Measurements from ENCODE around the gene PTPRD. TPM values are rescaled to one million over a fixed set of nuclear protein-coding genes. Genes with fewer than 3 reads are reported as not detected.

Gene PTPRD
- polyA plus RNA-seq, 4 donors, result 2.1 to 5.6 (median 3.9) TPM

DNA sequence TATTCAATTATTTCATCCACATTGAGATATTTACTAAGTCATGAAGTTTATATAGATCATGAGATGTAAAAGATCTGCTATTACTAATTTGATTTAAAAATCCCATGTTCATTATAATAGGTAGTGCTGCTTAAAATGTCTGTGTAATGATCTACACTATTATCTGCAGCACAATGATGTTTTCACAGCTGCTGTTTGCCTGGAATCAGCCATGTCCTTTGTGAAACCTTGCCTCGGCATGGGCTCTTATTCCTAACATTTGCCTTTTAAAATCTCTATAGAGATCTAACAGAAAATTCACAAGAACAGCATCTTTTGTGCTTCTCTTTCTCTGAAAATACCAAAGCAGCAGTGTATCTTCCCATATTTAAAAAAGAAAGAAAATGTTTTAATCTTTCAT is 444.6 kb downstream of the PTPRD start:
- H3K27me3 ChIP-seq (ENCODE audit: control insufficient read depth in 3 of 3, insufficient read depth in 3 of 3, low read length in 3 of 3), result no peaks in the 10 kb centered on the region
- no peak for DNase-seq
- no peak overlapping the region for H3K4me3 ChIP-seq (ENCODE audit: low read depth in 1 of 3, low read length in 3 of 3)
- WGBS, 3 donors, result 26 to 41% (median 38%) methylated on average over 1 of the region's 1 CpG
- no peaks in the 10 kb centered on the region for H3K9me3 ChIP-seq (ENCODE audit: control insufficient read depth in 2 of 2, insufficient read depth in 1 of 2, low read depth in 1 of 2, low read length in 1 of 2)
- H3K27ac ChIP-seq (ENCODE audit: low read depth in 1 of 3, low read length in 2 of 3), result no peak overlapping the region
- no peaks in the 10 kb centered on the region for H3K4me1 ChIP-seq (ENCODE audit: control insufficient read depth in 3 of 3, insufficient read depth in 2 of 3, low read depth in 1 of 3, low read length in 2 of 3)
- no peaks in the 10 kb centered on the region for H3K36me3 ChIP-seq (ENCODE audit: control insufficient read depth in 3 of 3, insufficient read depth in 2 of 3, low read depth in 1 of 3, low read length in 3 of 3)
- no peak for FAIRE-seq

DNA sequence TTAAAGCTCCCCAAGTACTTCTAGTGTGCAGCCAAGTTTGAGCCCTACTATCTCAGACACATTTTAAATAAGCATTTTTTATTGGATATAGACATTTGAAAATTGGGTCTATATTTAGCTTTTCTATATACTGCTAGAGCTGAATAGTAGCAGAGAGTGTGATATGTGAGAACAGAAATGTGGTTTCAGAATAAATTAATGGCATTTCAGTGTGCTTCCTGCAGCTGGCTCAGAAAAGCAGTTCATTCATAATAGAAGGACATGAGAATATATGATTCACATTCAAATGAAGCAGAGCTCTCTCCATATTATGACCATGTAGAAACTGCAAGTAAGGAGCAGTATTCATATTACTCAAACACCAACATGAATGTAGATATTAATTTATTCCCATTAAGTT is 464.0 kb downstream of the PTPRD start:
- Histone ChIP-seq H3K36me3 (ENCODE audit: control insufficient read depth in 3 of 3, insufficient read depth in 2 of 3, low read depth in 1 of 3, low read length in 3 of 3) (no peaks in the 10 kb centered on the region), H3K27ac (ENCODE audit: low read depth in 1 of 3, low read length in 2 of 3) (no peak overlapping the region), H3K4me3 (ENCODE audit: low read depth in 1 of 3, low read length in 3 of 3) (no peak overlapping the region), H3K9me3 (ENCODE audit: control insufficient read depth in 2 of 2, insufficient read depth in 1 of 2, low read depth in 1 of 2, low read length in 1 of 2) (no peaks in the 10 kb centered on the region), H3K4me1 (ENCODE audit: control insufficient read depth in 3 of 3, insufficient read depth in 2 of 3, low read depth in 1 of 3, low read length in 2 of 3) (no peaks in the 10 kb centered on the region), H3K27me3 (ENCODE audit: control insufficient read depth in 3 of 3, insufficient read depth in 3 of 3, low read length in 3 of 3) (no peaks in the 10 kb centered on the region)
- DNase-seq, result no peak
- FAIRE-seq, result no peak

DNA sequence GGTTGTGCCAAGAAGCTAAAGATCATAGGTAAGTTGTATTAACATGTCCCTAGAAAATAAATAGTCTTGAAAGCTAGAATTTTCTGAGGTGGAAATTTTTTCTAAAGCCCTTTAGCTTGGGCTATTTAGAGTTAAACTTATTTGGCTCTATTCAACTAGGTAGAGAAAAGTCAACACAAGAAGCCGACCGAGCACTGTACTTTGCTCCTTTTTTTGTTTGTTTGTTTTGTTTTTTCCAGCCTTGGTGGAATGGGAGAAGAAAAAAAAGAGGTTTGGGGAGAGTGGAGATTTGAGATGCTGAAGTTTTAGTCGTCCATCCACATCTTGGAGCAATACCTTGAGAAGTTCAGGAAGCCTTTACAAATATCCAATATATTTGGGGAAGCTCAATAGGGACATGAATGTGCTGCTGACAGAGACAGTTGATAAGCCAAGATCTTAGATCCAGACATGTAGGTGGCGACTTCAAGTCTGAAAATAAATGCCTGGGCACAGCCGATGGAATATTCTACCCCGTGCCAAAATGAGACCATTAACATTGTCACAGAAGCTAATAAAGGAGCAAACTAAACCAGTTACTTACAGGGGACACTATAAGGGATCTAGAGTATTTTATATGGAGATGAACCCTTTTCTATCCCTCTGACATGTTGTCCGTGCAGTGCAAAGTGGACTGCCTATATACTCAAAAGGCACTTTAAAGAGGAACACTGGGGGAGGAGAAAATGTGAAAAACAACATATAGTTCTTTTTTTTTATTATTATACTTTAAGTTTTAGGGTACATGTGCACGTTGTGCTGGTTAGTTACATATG is 466.1 kb downstream of the PTPRD start:
- DNase-seq, result no peak

DNA sequence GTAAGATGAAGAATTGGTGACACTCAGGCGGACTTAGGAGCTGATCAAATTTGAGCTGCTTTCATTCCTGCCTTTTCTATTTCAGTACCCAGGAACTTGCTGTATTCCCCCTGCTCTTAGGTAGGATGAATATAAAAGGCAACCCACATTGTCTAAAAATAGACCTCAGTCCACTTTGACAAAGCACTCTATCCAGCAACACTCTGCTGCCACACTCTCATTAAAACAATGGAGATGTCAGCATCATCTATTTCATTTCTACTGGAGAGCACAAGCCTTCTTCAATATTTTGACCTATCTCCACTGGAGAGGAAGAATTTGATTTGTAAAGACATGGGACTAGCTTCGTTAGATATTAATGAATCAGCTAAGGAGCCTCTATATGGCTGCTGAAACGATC is 468.4 kb downstream of the PTPRD start:
- no peaks in the 10 kb centered on the region for H3K9me3 ChIP-seq (ENCODE audit: control insufficient read depth in 2 of 2, insufficient read depth in 1 of 2, low read depth in 1 of 2, low read length in 1 of 2)
- H3K27me3 ChIP-seq (ENCODE audit: control insufficient read depth in 3 of 3, insufficient read depth in 3 of 3, low read length in 3 of 3), result no peaks in the 10 kb centered on the region
- H3K27ac ChIP-seq (ENCODE audit: low read depth in 1 of 3, low read length in 2 of 3), result no peak overlapping the region
- no peaks in the 10 kb centered on the region for H3K4me1 ChIP-seq (ENCODE audit: control insufficient read depth in 3 of 3, insufficient read depth in 2 of 3, low read depth in 1 of 3, low read length in 2 of 3)
- 65 to 73% (median 68%) methylated on average over 3 of the region's 3 CpGs for WGBS, 3 donors
- no peaks in the 10 kb centered on the region for H3K36me3 ChIP-seq (ENCODE audit: control insufficient read depth in 3 of 3, insufficient read depth in 2 of 3, low read depth in 1 of 3, low read length in 3 of 3)
- H3K4me3 ChIP-seq (ENCODE audit: low read depth in 1 of 3, low read length in 3 of 3), result no peak overlapping the region
- FAIRE-seq (no peak), DNase-seq (no peak)

More for the DNA sequence above, 466.1 kb downstream of the PTPRD start:
- H3K4me1 ChIP-seq (ENCODE audit: control insufficient read depth in 3 of 3, insufficient read depth in 2 of 3, low read depth in 1 of 3, low read length in 2 of 3), result no peaks in the 10 kb centered on the region
- H3K9me3 ChIP-seq (ENCODE audit: control insufficient read depth in 2 of 2, insufficient read depth in 1 of 2, low read depth in 1 of 2, low read length in 1 of 2), result no peaks in the 10 kb centered on the region
- no peaks in the 10 kb centered on the region for H3K27me3 ChIP-seq (ENCODE audit: control insufficient read depth in 3 of 3, insufficient read depth in 3 of 3, low read length in 3 of 3)
- FAIRE-seq, result no peak
- no peak overlapping the region for H3K4me3 ChIP-seq (ENCODE audit: low read depth in 1 of 3, low read length in 3 of 3)
- no peak overlapping the region for H3K27ac ChIP-seq (ENCODE audit: low read depth in 1 of 3, low read length in 2 of 3)
- 51 to 68% (median 51%) methylated on average over 8 of the region's 8 CpGs for WGBS, 3 donors
- H3K36me3 ChIP-seq (ENCODE audit: control insufficient read depth in 3 of 3, insufficient read depth in 2 of 3, low read depth in 1 of 3, low read length in 3 of 3), result no peaks in the 10 kb centered on the region

DNA sequence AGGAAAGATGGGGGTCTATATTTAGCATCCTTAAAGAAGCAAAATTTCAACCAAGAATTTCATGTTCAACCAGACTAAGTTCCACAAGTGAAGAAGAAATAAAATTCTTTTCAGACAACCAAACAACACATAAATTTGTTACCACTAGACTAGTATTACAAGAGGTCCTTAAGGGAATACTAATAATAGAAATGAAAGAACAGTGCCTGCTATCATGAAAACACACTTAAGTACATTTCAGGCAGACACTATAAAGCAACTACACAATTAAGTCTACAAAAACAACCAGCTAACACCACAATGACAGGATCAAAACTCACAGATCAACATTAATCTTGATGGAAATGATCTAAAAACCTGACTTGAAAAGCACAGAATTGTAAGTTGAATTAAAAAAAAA is 477.2 kb downstream of the PTPRD start:
- Histone ChIP-seq H3K9me3 (ENCODE audit: control insufficient read depth in 2 of 2, insufficient read depth in 1 of 2, low read depth in 1 of 2, low read length in 1 of 2) (no peaks in the 10 kb centered on the region), H3K4me1 (ENCODE audit: control insufficient read depth in 3 of 3, insufficient read depth in 2 of 3, low read depth in 1 of 3, low read length in 2 of 3) (no peaks in the 10 kb centered on the region), H3K27me3 (ENCODE audit: control insufficient read depth in 3 of 3, insufficient read depth in 3 of 3, low read length in 3 of 3) (no peaks in the 10 kb centered on the region), H3K36me3 (ENCODE audit: control insufficient read depth in 3 of 3, insufficient read depth in 2 of 3, low read depth in 1 of 3, low read length in 3 of 3) (no peaks in the 10 kb centered on the region), H3K27ac (ENCODE audit: low read depth in 1 of 3, low read length in 2 of 3) (no peak overlapping the region), H3K4me3 (ENCODE audit: low read depth in 1 of 3, low read length in 3 of 3) (no peak overlapping the region)
- no peak for FAIRE-seq
- no peak for DNase-seq

DNA sequence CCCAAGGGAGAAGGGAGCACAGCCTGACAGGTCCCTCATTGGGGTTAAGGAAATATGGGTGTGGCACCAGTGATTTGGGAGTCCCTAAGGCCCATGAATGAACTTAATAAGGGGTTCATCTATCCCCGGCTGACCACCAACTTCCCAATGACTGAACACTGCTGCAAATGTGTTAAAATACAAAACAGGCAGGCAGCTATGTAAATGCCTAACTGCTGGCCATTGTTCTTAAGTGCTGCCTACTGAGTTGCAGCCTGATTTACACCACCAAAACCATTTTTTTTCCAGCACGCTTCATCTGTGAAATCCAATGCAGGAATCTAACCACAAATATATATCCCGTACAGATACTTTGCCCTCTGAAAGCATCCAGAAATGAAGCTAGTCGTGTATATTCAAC is 478.5 kb downstream of the PTPRD start:
- FAIRE-seq (no peak), DNase-seq (no peak)
- Histone ChIP-seq H3K4me3 (ENCODE audit: low read depth in 1 of 3, low read length in 3 of 3) (no peak overlapping the region), H3K36me3 (ENCODE audit: control insufficient read depth in 3 of 3, insufficient read depth in 2 of 3, low read depth in 1 of 3, low read length in 3 of 3) (no peaks in the 10 kb centered on the region), H3K9me3 (ENCODE audit: control insufficient read depth in 2 of 2, insufficient read depth in 1 of 2, low read depth in 1 of 2, low read length in 1 of 2) (no peaks in the 10 kb centered on the region), H3K27ac (ENCODE audit: low read depth in 1 of 3, low read length in 2 of 3) (no peak overlapping the region), H3K4me1 (ENCODE audit: control insufficient read depth in 3 of 3, insufficient read depth in 2 of 3, low read depth in 1 of 3, low read length in 2 of 3) (no peaks in the 10 kb centered on the region), H3K27me3 (ENCODE audit: control insufficient read depth in 3 of 3, insufficient read depth in 3 of 3, low read length in 3 of 3) (no peaks in the 10 kb centered on the region)
- 73 to 82% (median 75%) methylated on average over 4 of the region's 4 CpGs for WGBS, 3 donors

DNA sequence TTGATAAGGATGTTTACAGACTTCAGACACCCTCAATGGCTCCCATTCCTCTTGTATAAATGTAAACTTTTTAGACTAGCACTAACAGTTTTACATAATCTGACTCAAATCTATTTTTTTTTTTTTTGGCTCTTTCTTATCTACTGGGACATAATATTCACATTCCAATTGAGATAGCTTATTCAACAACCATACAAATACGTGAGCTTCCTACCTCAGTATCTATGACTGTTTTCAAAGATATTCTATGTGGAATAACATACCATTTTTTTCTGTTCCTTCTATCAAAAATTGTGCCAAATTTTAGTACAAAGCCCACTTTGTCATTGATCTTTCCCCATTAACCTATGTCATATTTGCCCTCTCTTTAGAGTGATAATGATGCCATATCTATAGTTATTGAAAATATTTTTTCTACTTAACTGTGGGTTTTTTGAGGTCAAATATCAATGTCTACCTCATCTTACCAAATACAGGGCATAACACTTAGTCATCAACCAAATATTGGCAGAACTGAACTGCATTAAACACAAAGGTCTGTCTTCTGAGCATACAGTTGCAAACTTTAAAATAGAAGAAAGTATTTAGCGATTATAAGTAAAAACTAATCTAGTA is 482.6 kb downstream of the PTPRD start:
- H3K36me3 ChIP-seq (ENCODE audit: control insufficient read depth in 3 of 3, insufficient read depth in 2 of 3, low read depth in 1 of 3, low read length in 3 of 3), result no peaks in the 10 kb centered on the region
- H3K27ac ChIP-seq (ENCODE audit: low read depth in 1 of 3, low read length in 2 of 3), result no peak overlapping the region
- no peaks in the 10 kb centered on the region for H3K27me3 ChIP-seq (ENCODE audit: control insufficient read depth in 3 of 3, insufficient read depth in 3 of 3, low read length in 3 of 3)
- DNase-seq (no peak), FAIRE-seq (no peak)
- 52 to 69% (median 54%) methylated on average over 2 of the region's 2 CpGs for WGBS, 3 donors
- no peak overlapping the region for H3K4me3 ChIP-seq (ENCODE audit: low read depth in 1 of 3, low read length in 3 of 3)
- H3K4me1 ChIP-seq (ENCODE audit: control insufficient read depth in 3 of 3, insufficient read depth in 2 of 3, low read depth in 1 of 3, low read length in 2 of 3), result no peaks in the 10 kb centered on the region
- no peaks in the 10 kb centered on the region for H3K9me3 ChIP-seq (ENCODE audit: control insufficient read depth in 2 of 2, insufficient read depth in 1 of 2, low read depth in 1 of 2, low read length in 1 of 2)

DNA sequence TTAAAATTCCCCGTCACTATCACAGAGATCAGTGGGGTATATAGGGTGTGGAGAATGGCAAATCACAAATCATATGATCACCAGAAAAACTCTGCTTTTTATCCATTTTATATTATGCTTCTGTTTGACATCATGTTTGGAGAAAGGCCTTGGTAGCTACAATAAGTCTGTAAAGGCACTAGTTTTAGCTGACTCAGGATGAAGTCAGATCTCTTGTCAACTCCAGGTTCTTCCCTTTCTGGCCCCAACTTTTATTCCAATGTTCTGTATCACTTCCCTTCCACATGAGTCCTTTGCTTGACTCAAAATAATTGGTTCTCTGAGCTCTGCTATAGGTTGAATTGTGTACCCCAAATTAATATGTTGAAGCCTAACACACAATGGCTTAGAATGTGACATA is 484.9 kb downstream of the PTPRD start:
- no peak overlapping the region for H3K4me3 ChIP-seq (ENCODE audit: low read depth in 1 of 3, low read length in 3 of 3)
- no peaks in the 10 kb centered on the region for H3K4me1 ChIP-seq (ENCODE audit: control insufficient read depth in 3 of 3, insufficient read depth in 2 of 3, low read depth in 1 of 3, low read length in 2 of 3)
- no peaks in the 10 kb centered on the region for H3K9me3 ChIP-seq (ENCODE audit: control insufficient read depth in 2 of 2, insufficient read depth in 1 of 2, low read depth in 1 of 2, low read length in 1 of 2)
- H3K27ac ChIP-seq (ENCODE audit: low read depth in 1 of 3, low read length in 2 of 3), result no peak overlapping the region
- WGBS, 3 donors, result 86 to 91% (median 89%) methylated on average over 1 of the region's 1 CpG
- no peaks in the 10 kb centered on the region for H3K36me3 ChIP-seq (ENCODE audit: control insufficient read depth in 3 of 3, insufficient read depth in 2 of 3, low read depth in 1 of 3, low read length in 3 of 3)
- FAIRE-seq (no peak), DNase-seq (no peak)
- H3K27me3 ChIP-seq (ENCODE audit: control insufficient read depth in 3 of 3, insufficient read depth in 3 of 3, low read length in 3 of 3), result no peaks in the 10 kb centered on the region

DNA sequence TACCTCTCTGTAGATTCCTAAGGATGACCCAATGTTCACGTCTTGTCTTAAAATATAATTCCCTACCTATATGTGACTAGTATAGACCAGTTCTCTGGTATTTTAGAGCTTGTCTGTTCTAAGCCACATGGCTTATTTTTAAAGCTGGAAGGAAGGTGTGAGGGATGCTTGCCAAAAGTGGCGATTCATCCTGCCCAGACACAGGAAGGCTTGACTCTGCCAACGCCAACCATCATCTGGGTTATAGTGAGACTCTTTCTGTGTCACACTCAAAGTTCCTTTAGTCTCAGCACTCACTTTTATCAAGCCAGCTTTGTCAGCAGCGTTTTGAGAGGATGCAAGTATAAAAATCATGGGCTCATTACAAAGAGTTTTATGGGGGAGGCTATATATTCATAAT is 500.0 kb downstream of the PTPRD start:
- H3K27me3 ChIP-seq (ENCODE audit: control insufficient read depth in 3 of 3, insufficient read depth in 3 of 3, low read length in 3 of 3), result no peaks in the 10 kb centered on the region
- no peaks in the 10 kb centered on the region for H3K36me3 ChIP-seq (ENCODE audit: control insufficient read depth in 3 of 3, insufficient read depth in 2 of 3, low read depth in 1 of 3, low read length in 3 of 3)
- FAIRE-seq, result no peak
- no peak overlapping the region for H3K27ac ChIP-seq (ENCODE audit: low read depth in 1 of 3, low read length in 2 of 3)
- no peak for DNase-seq
- H3K4me3 ChIP-seq (ENCODE audit: low read depth in 1 of 3, low read length in 3 of 3), result no peak overlapping the region
- H3K4me1 ChIP-seq (ENCODE audit: control insufficient read depth in 3 of 3, insufficient read depth in 2 of 3, low read depth in 1 of 3, low read length in 2 of 3), result no peaks in the 10 kb centered on the region
- WGBS, 3 donors, result 62 to 70% (median 70%) methylated on average over 4 of the region's 4 CpGs
- no peaks in the 10 kb centered on the region for H3K9me3 ChIP-seq (ENCODE audit: control insufficient read depth in 2 of 2, insufficient read depth in 1 of 2, low read depth in 1 of 2, low read length in 1 of 2)
